Measurements from ENCODE around the gene CAVIN1. TPM values are rescaled to one million over a fixed set of nuclear protein-coding genes. Genes with fewer than 3 reads are reported as not detected.
"Not testable (repeated sequence)": the region's sequence is repeated elsewhere in the genome, so short reads cannot be mapped to it uniquely, and the experiment has no call there.

The CAVIN1 gene
- polyA plus RNA-seq, 10 donors, result 231 to 303 (median 258) TPM

GRCh38 chr17:42438600-42439567, 15.8 kb upstream of the CAVIN1 start:
- DNase-seq, result no peak

DNA sequence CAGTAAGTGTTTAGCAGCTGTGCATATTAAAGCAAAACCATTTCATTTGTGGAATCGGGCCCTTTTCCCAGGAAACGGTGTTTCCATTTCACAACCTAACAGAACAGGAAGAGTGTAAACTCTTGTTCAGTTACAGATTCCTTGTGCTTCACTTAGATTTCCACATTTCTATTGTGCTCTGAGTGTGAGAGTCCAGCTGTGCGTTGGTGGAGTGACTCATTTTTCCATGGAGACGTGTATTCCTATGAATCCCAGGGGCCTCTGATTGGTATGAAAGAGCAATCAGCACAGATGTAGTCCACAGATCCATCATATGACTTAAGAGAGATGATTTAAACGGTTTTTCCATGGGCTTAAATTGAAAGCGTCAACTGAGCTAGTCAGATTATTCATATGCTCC, 13.3 kb upstream of the CAVIN1 start:
- peak; percentile 88 to 96 (median 93) for DNase-seq

DNA sequence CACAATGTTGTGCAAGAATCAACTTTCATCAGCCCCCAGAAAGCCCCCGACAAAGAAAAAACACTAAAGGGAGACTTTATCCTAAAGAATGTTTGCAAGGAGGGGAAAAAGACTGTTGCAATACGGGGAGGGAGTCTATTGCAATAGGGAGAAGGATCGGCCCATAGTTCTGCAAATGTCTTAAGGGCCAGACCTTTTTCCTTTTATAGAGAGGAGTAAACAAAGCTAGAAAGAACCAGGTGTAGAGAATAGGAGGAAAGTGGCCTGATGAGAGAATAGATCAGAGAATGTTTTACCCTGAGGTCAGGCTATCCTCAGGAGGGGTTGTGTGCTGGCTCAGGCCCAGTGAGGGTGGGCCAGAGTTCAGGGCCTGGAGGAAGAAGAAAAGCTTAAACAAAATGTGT, 8.7 kb upstream of the CAVIN1 start:
- peak in 1 of 3 donors; percentile 67 for DNase-seq

GRCh38 chr17:42429726-42430447, 6.8 kb upstream of the CAVIN1 start:
- peak in 1 of 3 donors; percentile 76 for DNase-seq

DNA sequence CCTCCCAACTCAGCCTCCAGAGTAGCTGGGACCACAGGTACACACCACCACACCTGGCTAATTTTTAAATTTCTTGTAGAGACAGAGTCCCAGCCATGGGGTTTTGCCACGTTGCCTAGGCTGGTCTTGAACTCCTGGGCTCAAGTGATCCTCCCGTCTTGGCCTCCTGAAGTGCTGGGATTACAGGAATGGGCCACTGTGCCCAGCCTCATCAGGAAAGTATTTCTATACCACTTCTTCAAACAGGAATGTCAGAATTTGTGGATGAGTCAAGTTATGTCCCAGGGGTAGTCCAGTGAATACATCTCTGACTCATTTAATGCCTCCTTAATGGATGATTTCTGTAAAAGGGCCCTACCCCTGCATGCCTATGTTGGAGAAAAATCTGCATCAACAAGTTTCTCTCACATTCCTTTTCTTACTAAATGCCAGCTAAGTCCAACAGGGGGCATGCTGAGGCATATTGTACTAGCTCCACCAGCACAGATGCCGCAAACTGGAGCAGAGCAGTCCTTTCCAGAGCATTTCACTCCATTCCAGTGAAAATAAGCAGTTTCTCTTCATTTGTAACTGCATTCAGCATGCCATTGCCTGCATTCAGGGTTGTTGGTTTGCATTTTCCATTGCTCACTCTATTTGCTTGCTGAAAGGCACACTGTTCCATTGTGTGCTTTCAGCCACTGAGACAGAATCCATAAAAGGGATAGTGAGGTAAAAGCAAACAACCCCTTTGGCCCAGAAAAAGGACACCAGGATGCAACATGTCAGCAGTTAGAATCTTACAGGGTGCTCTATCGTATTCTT, 5.3 kb upstream of the CAVIN1 start:
- peak in 2 of 3 donors; percentile 81 to 97 for DNase-seq

DNA sequence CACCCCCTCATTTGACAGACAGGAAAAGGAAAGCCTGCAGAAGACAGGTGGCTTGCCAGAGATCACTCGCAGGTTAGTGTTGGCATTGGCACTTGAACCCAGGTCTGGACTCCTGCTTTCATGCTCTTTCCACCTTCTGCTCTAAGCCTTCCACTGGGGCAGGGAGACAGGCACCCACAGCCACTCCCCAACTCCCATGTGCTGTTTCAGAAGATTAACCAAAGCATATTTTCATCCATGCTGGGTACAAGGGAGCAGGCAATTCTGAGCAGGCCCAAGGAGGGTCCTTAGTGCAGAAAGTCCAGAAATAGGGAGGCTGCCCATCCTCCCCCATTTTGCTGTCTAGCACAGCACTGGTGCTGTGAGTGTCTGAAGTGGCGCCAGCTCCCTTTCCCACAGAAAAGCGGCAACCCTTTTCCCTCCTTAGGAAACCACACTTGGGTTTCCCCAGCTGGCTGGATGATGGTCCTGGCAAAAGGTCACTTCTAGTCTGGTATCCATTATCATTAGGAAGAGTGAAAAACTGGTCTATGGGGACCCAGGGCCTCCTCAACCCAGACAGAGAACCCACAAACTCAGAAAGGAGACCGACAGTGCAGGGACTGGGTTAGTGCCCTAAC, 2.0 kb upstream of the CAVIN1 start:
- DNase-seq, result no peak

DNA sequence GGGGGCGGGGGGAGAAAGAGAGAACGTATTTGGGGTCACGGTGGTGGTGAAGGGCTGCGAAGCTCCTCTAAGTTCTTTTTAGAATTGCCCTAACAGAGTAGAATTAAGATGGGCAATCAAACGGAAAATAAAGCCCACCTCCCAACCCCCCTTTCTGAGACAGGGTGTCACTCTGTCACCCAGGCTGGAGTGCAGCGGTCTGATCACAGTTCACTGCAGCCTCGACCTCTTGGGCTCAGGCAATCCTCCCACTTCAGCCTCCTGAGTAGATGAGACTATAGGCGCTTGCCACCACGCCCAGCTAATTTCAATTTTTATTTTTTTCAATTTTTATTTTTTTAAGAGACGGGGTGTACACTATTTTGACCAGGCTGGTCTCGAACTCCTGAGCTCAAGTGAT, 710 bp upstream of the CAVIN1 start:
- no peak for DNase-seq

DNA sequence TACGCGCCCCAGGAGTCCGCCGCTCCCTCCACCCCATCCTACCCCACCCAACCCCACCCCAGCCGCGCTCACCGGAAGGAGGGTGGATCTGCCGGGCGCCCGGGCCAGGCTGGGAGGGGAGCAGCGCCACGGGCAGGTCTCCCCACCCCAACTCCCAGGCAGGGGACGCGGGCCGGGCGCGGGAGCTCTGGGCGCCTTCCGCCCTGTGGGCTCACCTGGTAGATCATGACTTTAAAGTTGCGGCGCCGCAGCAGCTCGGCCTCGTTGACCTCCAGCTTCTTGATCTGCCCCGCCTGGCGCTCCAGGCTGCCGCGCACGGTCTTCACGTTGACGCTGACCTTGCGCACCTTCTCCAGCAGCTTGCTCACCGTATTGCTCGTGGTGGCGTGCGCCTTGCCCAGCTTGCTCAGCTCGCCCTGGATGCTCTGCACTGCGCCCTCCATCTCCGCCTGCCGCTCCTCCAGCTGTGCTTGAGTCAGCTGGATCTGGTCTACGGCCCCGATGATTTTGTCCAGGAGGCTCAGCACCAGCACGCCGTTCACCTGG, 571 bp downstream of the CAVIN1 start:
- DNase-seq, result no peak

DNA sequence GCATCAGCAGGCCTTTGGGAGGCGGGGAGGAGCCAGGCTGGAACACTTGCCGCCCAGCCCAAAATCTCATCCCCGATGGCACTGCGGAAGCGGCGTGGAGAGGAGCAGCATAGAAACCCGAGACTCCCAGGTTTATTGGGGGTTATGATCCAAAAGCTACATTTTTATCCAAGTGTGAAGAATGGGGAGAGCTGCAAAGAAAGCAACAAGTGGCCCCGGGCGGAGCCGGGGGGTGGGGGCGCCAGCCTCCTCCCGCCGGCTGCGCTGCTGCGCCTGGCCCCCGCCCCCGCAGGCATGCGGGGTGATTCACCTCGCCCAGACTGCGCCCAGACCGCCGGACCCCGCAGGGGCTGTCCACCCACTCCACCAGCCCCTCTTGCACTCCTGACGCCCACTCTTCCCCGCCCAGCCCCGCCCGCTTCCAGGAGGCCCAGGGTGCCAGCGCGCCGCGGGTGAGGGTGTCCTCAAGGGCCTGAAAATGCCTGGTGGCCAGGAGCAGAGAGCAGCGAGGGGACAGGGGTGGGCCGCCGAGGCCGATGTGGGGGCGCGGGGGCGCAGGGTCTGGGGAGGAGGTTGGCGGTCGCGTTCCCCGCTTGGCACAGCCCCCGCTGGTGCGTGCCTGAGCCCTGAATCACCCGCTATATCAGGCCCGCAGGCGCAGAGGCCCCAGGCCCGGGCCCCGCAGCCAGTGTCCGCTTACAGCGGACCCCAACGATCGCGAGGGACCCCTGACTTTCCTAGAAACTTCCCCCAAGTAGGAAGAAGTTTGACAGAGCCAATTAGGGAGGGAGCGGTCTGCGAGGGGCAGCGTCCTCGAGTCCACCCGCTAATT, 1.3 kb downstream of the CAVIN1 start:
- peak in 1 of 3 donors; percentile 81 for DNase-seq

GRCh38 chr17:42421136-42421506, 1.9 kb downstream of the CAVIN1 start:
- DNase-seq, result peak in 1 of 3 donors; percentile 50

- not testable (repeated sequence) for DNase-seq
Observed at GRCh38 chr17:42417981-42418380, 5.1 kb downstream of the CAVIN1 start.

DNA sequence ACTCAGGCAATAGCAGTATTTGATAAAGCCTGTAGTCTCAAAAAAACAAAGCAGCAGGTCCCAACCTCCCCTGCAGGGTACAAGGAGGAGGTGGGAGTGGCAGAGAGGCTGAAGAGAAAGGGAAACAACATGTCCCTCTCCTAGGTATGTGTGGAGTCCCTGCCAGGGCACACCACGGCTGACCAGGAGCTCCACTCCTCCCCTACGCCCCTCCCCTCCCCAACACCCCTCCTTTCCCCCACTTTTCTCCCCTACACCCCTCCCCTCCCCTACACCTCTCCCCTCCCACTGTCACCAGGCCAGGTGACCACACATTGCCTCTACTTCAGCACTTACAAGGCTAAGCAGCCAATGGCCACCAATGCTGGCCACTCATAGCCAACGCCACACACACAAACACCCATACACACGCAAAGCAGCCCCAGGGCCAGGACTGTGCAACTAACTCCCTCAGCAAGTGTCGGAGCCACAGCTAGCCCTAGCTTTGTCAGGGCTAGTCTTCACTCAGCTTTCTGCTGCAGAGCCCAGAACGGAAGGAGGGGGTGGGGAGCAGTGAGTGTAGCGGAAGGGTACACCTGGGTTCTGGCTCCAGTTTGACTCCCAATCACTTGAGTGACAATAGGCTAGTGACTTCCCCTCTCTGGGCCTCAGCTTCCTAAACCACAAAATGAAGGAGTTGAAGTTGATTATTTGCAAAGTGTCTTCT, 8.2 kb downstream of the CAVIN1 start:
- DNase-seq, result no peak

GRCh38 chr17:42413464-42414040, 9.5 kb downstream of the CAVIN1 start:
- no peak for DNase-seq

GRCh38 chr17:42411905-42412679, 11.0 kb downstream of the CAVIN1 start:
- no peak for DNase-seq

DNA sequence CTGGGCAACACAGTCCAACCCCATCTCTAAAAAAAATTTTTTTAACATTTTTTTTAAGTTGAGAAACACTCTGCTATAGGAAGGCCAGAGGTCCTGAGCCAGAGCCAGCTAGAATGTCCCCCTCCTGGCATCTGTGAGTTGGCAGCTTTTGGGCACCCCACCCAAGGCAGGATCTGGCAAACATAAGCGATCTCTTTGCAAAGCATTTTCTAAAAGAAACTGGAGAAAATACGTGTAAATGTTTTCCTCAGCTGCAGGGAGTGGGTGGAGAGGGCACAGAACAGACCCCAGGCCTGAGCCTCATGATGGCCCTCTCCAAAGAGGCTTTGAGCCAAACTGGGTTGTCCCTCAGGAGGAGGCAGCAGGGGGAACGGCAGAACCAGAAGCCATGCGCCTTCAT, 11.7 kb downstream of the CAVIN1 start:
- peak in 1 of 3 donors; percentile 51 for DNase-seq

GRCh38 chr17:42410319-42410685, 12.8 kb downstream of the CAVIN1 start:
- no peak for DNase-seq

DNA sequence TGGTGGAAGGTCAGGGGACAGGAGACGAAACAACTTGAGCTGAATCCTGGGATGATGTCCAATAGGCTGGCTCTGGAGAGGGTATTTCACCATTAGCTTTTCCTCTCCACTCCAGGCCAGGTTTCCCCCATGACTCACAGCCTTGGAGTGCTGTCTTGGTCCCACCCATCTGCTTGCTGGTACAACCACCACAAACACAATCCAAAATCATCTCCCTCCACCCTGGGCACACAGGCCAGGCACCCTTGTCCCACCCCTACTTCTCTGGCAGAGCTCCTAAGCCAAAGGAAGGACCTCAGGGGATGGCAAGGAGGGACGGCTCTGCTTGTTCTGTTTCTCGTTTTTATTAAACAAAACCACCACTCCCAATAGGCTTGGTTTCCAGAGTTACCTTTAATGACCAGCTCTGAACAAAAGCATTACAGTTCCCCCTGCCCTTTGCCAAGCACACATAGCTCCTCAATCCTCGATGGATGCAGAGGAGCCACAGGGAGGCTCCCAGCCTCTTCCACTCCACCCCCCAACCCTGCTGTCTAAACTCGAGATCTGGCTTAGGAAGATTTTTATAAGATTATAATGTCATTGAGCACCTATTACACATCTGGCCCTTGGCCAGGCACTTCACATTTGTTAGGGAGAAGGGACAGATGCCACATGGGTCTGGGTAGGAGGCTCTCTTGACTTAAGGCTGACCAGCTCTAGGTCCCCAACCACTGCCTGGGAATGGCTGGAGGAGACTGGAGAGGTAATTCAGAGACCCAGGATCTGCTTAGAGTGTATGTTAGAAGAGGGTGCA, 13.3 kb downstream of the CAVIN1 start:
- DNase-seq, result peak in 1 of 3 donors; percentile 56

GRCh38 chr17:42408061-42408460, 15.0 kb downstream of the CAVIN1 start:
- peak in 1 of 3 donors; percentile 72 for DNase-seq

All from muscle of back (tissue), 11 donors.